ENCODE measurements around the gene ATP11A. TPM values are rescaled to one million over a fixed set of nuclear protein-coding genes. Genes with fewer than 3 reads are reported as not detected.

ATP11A gene
- total RNA-seq, 1 experiment from 2014 or later = 65.3 TPM

GRCh38 chr13:112836940-112837339 lies 147.1 kb downstream of the ATP11A start:
- no peak overlapping the region for H3T11ph ChIP-seq (ENCODE audit: low read length)
- H2BK5ac ChIP-seq (ENCODE audit: insufficient read length, low read length) = no peak overlapping the region
- H3K14ac ChIP-seq (ENCODE audit: insufficient read depth, low read length) = no peak overlapping the region
- H3K79me2 ChIP-seq (ENCODE audit: insufficient read depth, low read length) = no peaks in the 10 kb centered on the region; the same call in 1 of the 2 replicates
- H3K18ac ChIP-seq (ENCODE audit: insufficient read length, low read depth, low read length) = no peak overlapping the region
- no peak overlapping the region for H2BK120ac ChIP-seq (ENCODE audit: low read depth, low read length, poor library complexity, severe bottlenecking)
- peaks cover 3% of the 10 kb centered on the region for H3K23me2 ChIP-seq (ENCODE audit: insufficient read length, low read depth, low read length, poor library complexity, severe bottlenecking)
- H4K5ac ChIP-seq (ENCODE audit: insufficient read length, low read depth, low read length) = no peak overlapping the region
- no peak overlapping the region for H2BK15ac ChIP-seq (ENCODE audit: low read depth, low read length)
- H4K8ac ChIP-seq (replicated peaks; ENCODE audit: insufficient read length, low read depth, low read length) = no peak overlapping the region
- H3K4ac ChIP-seq (ENCODE audit: low read depth, low read length) = no peak overlapping the region
- no peaks in the 10 kb centered on the region for H3K4me1 ChIP-seq (ENCODE audit: insufficient read depth, low read length)
- H3K27ac Mint-ChIP-seq = peak overlapping the region in 1 of 3 experiments; percentile 63; a peak in 2 of 7 replicates
- H2AK5ac ChIP-seq (ENCODE audit: insufficient read length, low read length) = no peak overlapping the region
- no peak overlapping the region for H3K27ac ChIP-seq (ENCODE audit: insufficient read length, low read depth, low read length)
- peaks cover under 1 to 3% of the 10 kb centered on the region in 2 experiments; a peak in 2 of 4 replicates for H3K4me1 Mint-ChIP-seq
- H3K36me3 Mint-ChIP-seq (ENCODE audit: insufficient read depth in 1 of 3, low read depth in 3 of 3) = peaks cover 38 to 69% (median 68%) of the 10 kb centered on the region in 3 experiments
- H3K9me3 Mint-ChIP-seq = no peaks in the 10 kb centered on the region
- no peak overlapping the region for H2AFZ ChIP-seq (ENCODE audit: low read length)
- no peak overlapping the region for H3K56ac ChIP-seq (ENCODE audit: insufficient read length, low read depth, low read length)
- H3K9me3 ChIP-seq (ENCODE audit: control insufficient read depth, low read depth, low read length) = no peaks in the 10 kb centered on the region
- no peak overlapping the region for H3K4me2 ChIP-seq (ENCODE audit: insufficient read depth, insufficient read length, low read length)
- no peaks in the 10 kb centered on the region for H4K20me1 ChIP-seq (ENCODE audit: control insufficient read depth, insufficient read depth, insufficient read length)
- no CpG with 5 or more reads among the region's 12 CpGs for WGBS (ENCODE audit: extremely low coverage, insufficient read length, low lambda C conversion rate)
- DNase-seq = no peak
- no peak overlapping the region for H4K91ac ChIP-seq (ENCODE audit: insufficient read length, low read depth, low read length)
- no peaks in the 10 kb centered on the region for H3K27me3 ChIP-seq (ENCODE audit: insufficient read depth, low read length)
- no peak overlapping the region for H3K9ac ChIP-seq (ENCODE audit: extremely low read depth, insufficient read length, low read length)
- H3K23ac ChIP-seq (ENCODE audit: insufficient read length, low read depth, low read length) = no peak overlapping the region
- no peaks in the 10 kb centered on the region for H3K27me3 Mint-ChIP-seq (ENCODE audit: low read depth)
- H2BK20ac ChIP-seq (ENCODE audit: low read depth, low read length, poor library complexity, severe bottlenecking) = no peak overlapping the region
- no peak overlapping the region for H3K4me3 Mint-ChIP-seq
- TF ChIP-seq CTCF (conservative IDR thresholded peaks at IDR 0.05) = no peak
- no peak overlapping the region for H2BK12ac ChIP-seq (ENCODE audit: insufficient read length, low read depth, low read length)
- H3K79me1 ChIP-seq (ENCODE audit: insufficient read depth, low read depth, low read length, poor library complexity, severe bottlenecking) = no peaks in the 10 kb centered on the region

Measured in H9 (cell line).